IMR-90 (cell line): ENCODE measurements around the gene INO80. TPM values are rescaled to one million over a fixed set of nuclear protein-coding genes. Genes with fewer than 3 reads are reported as not detected.

Source experiments
- ATAC-seq: fragments of 200-7000 bp; cut with Tn5 transposase; 2 replicates; pipeline ENCODE4 v1.9.1; 2020; ENCODE audit warnings: low read depth, mild to moderate bottlenecking, moderate library complexity
- BruUV-seq: library from RNA; stranded (reverse); fragments of 400-500 nt; replicated peaks from 2 replicates; lab custom pipeline; 2021; lab: Mats Ljungman, UMichigan
- CTCF ChIA-PET: fragments of 300-600 bp; formaldehyde crosslinking; extraction: SDS; loops from one replicate; lab custom pipeline; 2021; ENCODE audit warnings: antibody characterized with exemption; lab: Yijun Ruan, JAX
- POLR2A ChIA-PET: fragments of 300-600 bp; sonication (Branson Sonifier 250); formaldehyde crosslinking; loops from one replicate; lab custom pipeline; 2022; ENCODE audit warnings: antibody characterized with exemption; ENCODE audit not compliant: unreplicated experiment; lab: Charles Lee
- DNase-seq: peaks from one replicate; pipeline ENCODE4 v3.0.0; 2013
- H2AFZ ChIP-seq: replicated peaks from 2 replicates; pipeline ENCODE3; 2013; ENCODE audit warnings: low read length, mild to moderate bottlenecking; ENCODE audit not compliant: poor library complexity
- H2AK5ac ChIP-seq: 2 replicates; pipeline ENCODE4 v1.6.1; 2013; ENCODE audit warnings: low read depth, low read length, inconsistent platforms
- H2AK9ac ChIP-seq: replicated peaks from 2 replicates; pipeline ENCODE3; 2013; ENCODE audit warnings: mild to moderate bottlenecking, low read depth, low read length, moderate library complexity; ENCODE audit not compliant: poor library complexity
- H2BK120ac ChIP-seq: 2 replicates; pipeline ENCODE4 v1.6.1; 2013; ENCODE audit warnings: low read depth, low read length, inconsistent platforms
- H2BK15ac ChIP-seq: 3 replicates; pipeline ENCODE4 v1.6.1; 2013; ENCODE audit warnings: low read depth, low read length, inconsistent platforms
- H2BK20ac ChIP-seq: 2 replicates; pipeline ENCODE4 v1.6.1; 2013; ENCODE audit warnings: low read depth, mild to moderate bottlenecking, inconsistent platforms, low read length, moderate library complexity
- H2BK5ac ChIP-seq: 2 replicates; pipeline ENCODE4 v1.6.1; 2013; ENCODE audit warnings: mild to moderate bottlenecking, low read depth, low read length, inconsistent platforms; ENCODE audit not compliant: poor library complexity, severe bottlenecking
- H3K14ac ChIP-seq: replicated peaks from 2 replicates; pipeline ENCODE4 v1.6.1; 2013; ENCODE audit warnings: low read depth, low read length, inconsistent platforms
- H3K18ac ChIP-seq: 2 replicates; pipeline ENCODE4 v1.6.1; 2013; ENCODE audit warnings: low read depth, low read length, control low read depth
- H3K23ac ChIP-seq: 2 replicates; pipeline ENCODE4 v1.6.1; 2013; ENCODE audit warnings: low read depth, low read length, inconsistent platforms
- H3K27ac ChIP-seq: 2 replicates; pipeline ENCODE4 v1.5.1; 2013; ENCODE audit warnings: mild to moderate bottlenecking, control low read depth, low read length; ENCODE audit not compliant: insufficient read depth
- H3K27me3 ChIP-seq: 2 replicates; pipeline ENCODE4 v1.6.1; 2013; ENCODE audit warnings: low read length; ENCODE audit not compliant: control insufficient read depth, insufficient read depth
- H3K36me3 ChIP-seq: 2 replicates; pipeline ENCODE4 v1.6.1; 2013; ENCODE audit warnings: low read length, mixed read lengths; ENCODE audit not compliant: control insufficient read depth, insufficient read depth
- H3K4ac ChIP-seq: 2 replicates; pipeline ENCODE4 v1.6.1; 2013; ENCODE audit warnings: low read depth, low read length, inconsistent platforms
- H3K4me1 ChIP-seq: 2 replicates; pipeline ENCODE4 v1.6.1; 2013; ENCODE audit warnings: low read length, mixed read lengths; ENCODE audit not compliant: control insufficient read depth, insufficient read depth
- H3K4me2 ChIP-seq: 2 replicates; pipeline ENCODE4 v1.6.1; 2013; ENCODE audit warnings: low read depth, mild to moderate bottlenecking, control low read depth, low read length, moderate library complexity
- H3K4me3 ChIP-seq: 2 replicates; pipeline ENCODE4 v1.5.1; 2013; ENCODE audit warnings: low read depth, mild to moderate bottlenecking, control low read depth, low read length, moderate library complexity; ENCODE audit not compliant: insufficient read depth
- H3K56ac ChIP-seq: 2 replicates; pipeline ENCODE4 v1.6.1; 2013; ENCODE audit warnings: low read length, inconsistent platforms; ENCODE audit not compliant: insufficient read depth; ENCODE audit errors: extremely low read depth
- H3K79me1 ChIP-seq, 2 experiments: 2 replicates each; pipeline ENCODE4 v1.6.1; 2013; ENCODE audit warnings: low read length in 2 of 2, inconsistent platforms in 1 of 2, low read depth in 1 of 2
- H3K9ac ChIP-seq: 2 replicates; pipeline ENCODE4 v1.6.1; 2013; ENCODE audit warnings: low read depth, low read length, control low read depth
- H3K9me1 ChIP-seq: 2 replicates; pipeline ENCODE4 v1.6.1; 2013; ENCODE audit warnings: low read length, inconsistent platforms; ENCODE audit not compliant: insufficient read depth
- H3K9me3 ChIP-seq: 2 replicates; pipeline ENCODE4 v1.6.1; 2013; ENCODE audit warnings: low read length; ENCODE audit not compliant: control insufficient read depth, insufficient read depth
- H4K20me1 ChIP-seq: 2 replicates; pipeline ENCODE4 v1.6.1; 2013; ENCODE audit warnings: low read length, inconsistent platforms; ENCODE audit not compliant: insufficient read depth
- H4K5ac ChIP-seq: 2 replicates; pipeline ENCODE4 v1.6.1; 2013; ENCODE audit warnings: mild to moderate bottlenecking, low read depth, low read length, control low read depth
- H4K8ac ChIP-seq, 2 experiments: 2 replicates each; pipeline ENCODE4 v1.6.1; 2013; ENCODE audit warnings: low read depth in 2 of 2, low read length in 2 of 2, control low read depth in 1 of 2, inconsistent platforms in 1 of 2
- H4K91ac ChIP-seq: 2 replicates; pipeline ENCODE4 v1.6.1; 2013; ENCODE audit warnings: low read depth, low read length, inconsistent platforms; ENCODE audit not compliant: insufficient read depth
- BHLHE40 ChIP-seq: fragments of 150-350 bp; IDR thresholded peaks from 2 replicates; pipeline ENCODE4 v1.6.1; 2016; ENCODE audit warnings: mild to moderate bottlenecking, low read depth, low read length
- CEBPB ChIP-seq: IDR thresholded peaks from 2 replicates; pipeline ENCODE4 v1.6.1; 2012; ENCODE audit warnings: low read depth, low read length, improper control_type of control experiment
- CHD1 ChIP-seq: IDR thresholded peaks from 2 replicates; pipeline ENCODE4 v1.6.1; 2012; ENCODE audit warnings: low read depth, low read length, improper control_type of control experiment
- ELK1 ChIP-seq: fragments of 150-350 bp; IDR thresholded peaks from 2 replicates; pipeline ENCODE4 v1.6.1; 2016; ENCODE audit warnings: low read depth, mild to moderate bottlenecking, low read length, moderate library complexity, borderline replicate concordance
- FOS ChIP-seq: fragments of 150-350 bp; IDR thresholded peaks from 2 replicates; pipeline ENCODE4 v1.6.1; 2016; ENCODE audit warnings: low read depth, low read length
- MAFK ChIP-seq: IDR thresholded peaks from 2 replicates; pipeline ENCODE4 v1.6.1; 2012; ENCODE audit warnings: low read depth, low read length, improper control_type of control experiment
- MAZ ChIP-seq: IDR thresholded peaks from 2 replicates; pipeline ENCODE4 v1.6.1; 2012; ENCODE audit warnings: low read depth, mild to moderate bottlenecking, low read length, improper control_type of control experiment, moderate library complexity, borderline replicate concordance
- MXI1 ChIP-seq: IDR thresholded peaks from 2 replicates; pipeline ENCODE4 v1.6.1; 2012; ENCODE audit warnings: low read depth, mild to moderate bottlenecking, low read length, moderate library complexity, borderline replicate concordance
- NFE2L2 ChIP-seq: fragments of 150-350 bp; IDR thresholded peaks from 2 replicates; pipeline ENCODE4 v1.6.1; 2016; ENCODE audit warnings: low read depth, mild to moderate bottlenecking, low read length
- POLR2A ChIP-seq: IDR thresholded peaks from 2 replicates; pipeline ENCODE4 v1.6.1; 2012; ENCODE audit warnings: mild to moderate bottlenecking, low read depth, low read length
- RAD21 ChIP-seq: IDR thresholded peaks from 2 replicates; pipeline ENCODE4 v1.6.1; 2012; ENCODE audit warnings: low read length, improper control_type of control experiment
- RCOR1 ChIP-seq: IDR thresholded peaks from 2 replicates; pipeline ENCODE4 v1.6.1; 2012; ENCODE audit warnings: mild to moderate bottlenecking, low read length, improper control_type of control experiment; ENCODE audit not compliant: insufficient replicate concordance
- RFX5 ChIP-seq: IDR thresholded peaks from 2 replicates; pipeline ENCODE4 v1.8.0; 2012; ENCODE audit warnings: low read depth, mild to moderate bottlenecking, low read length, moderate library complexity
- SMC3 ChIP-seq: fragments of 150-350 bp; IDR thresholded peaks from 2 replicates; pipeline ENCODE4 v1.6.1; 2016; ENCODE audit warnings: low read depth, mild to moderate bottlenecking, antibody characterized with exemption, low read length, moderate library complexity
- USF2 ChIP-seq: fragments of 150-350 bp; IDR thresholded peaks from 2 replicates; pipeline ENCODE4 v1.6.1; 2017; ENCODE audit warnings: mild to moderate bottlenecking, antibody characterized with exemption, low read length, low read depth
- WGBS, 2 experiments: methylation state at CpG; one replicate each; pipeline versions ENCODE4 v1.1.5 to v1.1.7; 2013; ENCODE audit warnings: missing lambda C conversion rate in 2 of 2; ENCODE audit not compliant: insufficient read length in 1 of 2; ENCODE audit errors: extremely low coverage in 2 of 2; 5-methylcytosine and 5-hydroxymethylcytosine counted together
- dilution Hi-C: fragments of 300-500 bp; cut with HindIII; formaldehyde crosslinking; loops from one replicate; pipeline ENCODE4 v1.14.3; 2018; ENCODE audit warnings: low sequenced_read_pairs; ENCODE audit not compliant: unreplicated experiment
- in situ Hi-C: fragments of 300-500 bp; cut with MboI; formaldehyde crosslinking; loops from 3 replicates; pipeline ENCODE4 v1.14.3; 2019; ENCODE audit warnings: low sequenced_read_pairs, inconsistent platforms, mixed read lengths
- intact Hi-C: fragments of 100-400 bp; cut with micrococcal nuclease; formaldehyde crosslinking; loops from 2 replicates; pipeline ENCODE4 v1.10.0; 2022
- polyA plus RNA-seq, 3 experiments: library from polyadenylated mRNA; depleted of rRNA; stranded (reverse); fragments of >200 nt; gene quantifications; 2 replicates each; pipeline ENCODE4 v1.2.3, GENCODE V29; 2012; ENCODE audit warnings: low replicate concordance in 1 of 3
- total RNA-seq: library from RNA; depleted of rRNA; stranded (reverse); fragments of >200 nt; gene quantifications from 2 replicates; pipeline ENCODE4 v1.2.3, GENCODE V29; 2012

INO80 gene
- total and polyA plus RNA-seq, 2 of the 4 experiments (the other 2 are of a cell fraction), result 6.0 to 13.3 TPM

- H3K27ac ChIP-seq, result no peak overlapping the region
- H4K8ac ChIP-seq, result no peak overlapping the region
- dilution Hi-C loops, result no loop called here
- no peak overlapping the region for H2BK15ac ChIP-seq
- no peak overlapping the region for H2BK120ac ChIP-seq
- no peak overlapping the region for H3K9ac ChIP-seq
- TF ChIP-seq POLR2A, result no peak
- no peak for TF ChIP-seq USF2
- no peak for TF ChIP-seq CHD1
- TF ChIP-seq RAD21, result no peak
- no peak for TF ChIP-seq SMC3
- TF ChIP-seq BHLHE40, result no peak
- TF ChIP-seq NFE2L2, result no peak
- TF ChIP-seq CEBPB, result no peak
- no peak for TF ChIP-seq MAFK
- no peak for TF ChIP-seq RCOR1
- no peak for TF ChIP-seq MAZ
- no peak for TF ChIP-seq ELK1
- no peak for TF ChIP-seq MXI1
- TF ChIP-seq FOS, result no peak
- TF ChIP-seq RFX5, result no peak
- H3K56ac ChIP-seq, result no peak overlapping the region
- in situ Hi-C loops, result no loop called here
- no peak overlapping the region for H3K14ac ChIP-seq
- no peaks in the 10 kb centered on the region for H3K27me3 ChIP-seq
- intact Hi-C loops, result no loop called here
- DNase-seq (no peak), ATAC-seq (no peak)
- no peak overlapping the region for H2BK5ac ChIP-seq
- no TSS peak for BruUV-seq
- H3K79me1 ChIP-seq, result peaks cover 0 to 2% of the 10 kb centered on the region in 2 experiments; a peak in 2 of 4 replicates
- H3K4ac ChIP-seq, result no peak overlapping the region
- H3K4me1 ChIP-seq, result peaks cover 10% of the 10 kb centered on the region
- H2AK9ac ChIP-seq, result no peak overlapping the region
- H2AK5ac ChIP-seq, result no peak overlapping the region
- no peak overlapping the region for H3K4me3 ChIP-seq
- H2AFZ ChIP-seq, result no peak overlapping the region
- no peak overlapping the region for H3K4me2 ChIP-seq
- H4K91ac ChIP-seq, result no peak overlapping the region
- no peaks in the 10 kb centered on the region for H3K9me3 ChIP-seq
- no peak overlapping the region for H3K18ac ChIP-seq
- no peak overlapping the region for H2BK20ac ChIP-seq
- H3K9me1 ChIP-seq, result no peaks in the 10 kb centered on the region; the same call in none of the 2 replicates
- H3K36me3 ChIP-seq, result no peaks in the 10 kb centered on the region
- WGBS, 2 experiments, result 85% methylated on average over 8 of the region's 12 CpGs; no CpG with 5 or more reads in 1 of the 2 experiments
- H4K20me1 ChIP-seq, result peaks cover 7% of the 10 kb centered on the region
- H3K23ac ChIP-seq, result no peak overlapping the region
- no peak overlapping the region for H4K5ac ChIP-seq
- ChIA-PET CTCF (no interaction called here), POLR2A (interaction anchor here (0.6 kb wide), 1 partner anchor 9 kb away, joined by 4 read pairs; no protein-coding TSS in a partner anchor)
Observed at GRCh38 chr15:40963201-40963600, 152.9 kb downstream of the INO80 start.
